HEK293T (cell line): ENCODE results near the gene CTXN3.

ENCODE experiments used
- ELF4 ChIP-seq: fragments of 450-650 bp; IDR thresholded peaks from 2 replicates; pipeline ENCODE4 v1.6.1; 2017; ENCODE audit warnings: antibody characterized with exemption
- FOXM1 ChIP-seq: fragments of 450-650 bp; IDR thresholded peaks from 2 replicates; pipeline ENCODE4 v1.6.1; 2017; ENCODE audit warnings: mild to moderate bottlenecking, borderline replicate concordance
- HDGF ChIP-seq: fragments of 450-650 bp; IDR thresholded peaks from 2 replicates; pipeline ENCODE4 v1.6.1; 2017; ENCODE audit warnings: antibody characterized with exemption, borderline replicate concordance
- LEF1 ChIP-seq: fragments of 450-650 bp; IDR thresholded peaks from 2 replicates; pipeline ENCODE4 v1.6.1; 2017; ENCODE audit warnings: mild to moderate bottlenecking, borderline replicate concordance
- PKNOX1 ChIP-seq: fragments of 450-650 bp; IDR thresholded peaks from 2 replicates; pipeline ENCODE4 v1.6.1; 2016
- SP1 ChIP-seq: fragments of 450-650 bp; IDR thresholded peaks from 2 replicates; pipeline ENCODE4 v1.6.1; 2017

- TF ChIP-seq LEF1 (no peak), SP1 (no peak), FOXM1 (no peak), HDGF (no peak), PKNOX1 (no peak), ELF4 (no peak)
These were observed 33.0 kb upstream of the CTXN3 start for GRCh38 chr5:127615916-127616315.
